HCT116 (cell line): Measurements from ENCODE around the gene DNAJB8.

ENCODE experiments used
- POLR2A ChIP-seq: IDR thresholded peaks from 2 replicates; pipeline ENCODE4 v1.7.0; 2011; ENCODE audit warnings: borderline replicate concordance; ENCODE audit not compliant: insufficient read depth, insufficient read length; ENCODE audit errors: extremely low read depth
- TF ChIP-seq, protein P1 (sequence below), 3 experiments: fragments of 200-600 bp in 1 of 3; sonication (generic) in 1 of 3; IDR thresholded peaks in 2 of 3; conservative IDR thresholded peaks in 1 of 3; 2 replicates each; pipeline ENCODE4 v1.5.1; 2012 to 2017; ENCODE audit warnings: low read depth in 2 of 3, low read length in 2 of 3, antibody characterized with exemption in 1 of 3, borderline replicate concordance in 1 of 3, control low read depth in 1 of 3, mild to moderate bottlenecking in 1 of 3, mixed read lengths in 1 of 3, mixed run types in 1 of 3, moderate library complexity in 1 of 3; ENCODE audit not compliant: insufficient read depth in 1 of 3

DNA sequence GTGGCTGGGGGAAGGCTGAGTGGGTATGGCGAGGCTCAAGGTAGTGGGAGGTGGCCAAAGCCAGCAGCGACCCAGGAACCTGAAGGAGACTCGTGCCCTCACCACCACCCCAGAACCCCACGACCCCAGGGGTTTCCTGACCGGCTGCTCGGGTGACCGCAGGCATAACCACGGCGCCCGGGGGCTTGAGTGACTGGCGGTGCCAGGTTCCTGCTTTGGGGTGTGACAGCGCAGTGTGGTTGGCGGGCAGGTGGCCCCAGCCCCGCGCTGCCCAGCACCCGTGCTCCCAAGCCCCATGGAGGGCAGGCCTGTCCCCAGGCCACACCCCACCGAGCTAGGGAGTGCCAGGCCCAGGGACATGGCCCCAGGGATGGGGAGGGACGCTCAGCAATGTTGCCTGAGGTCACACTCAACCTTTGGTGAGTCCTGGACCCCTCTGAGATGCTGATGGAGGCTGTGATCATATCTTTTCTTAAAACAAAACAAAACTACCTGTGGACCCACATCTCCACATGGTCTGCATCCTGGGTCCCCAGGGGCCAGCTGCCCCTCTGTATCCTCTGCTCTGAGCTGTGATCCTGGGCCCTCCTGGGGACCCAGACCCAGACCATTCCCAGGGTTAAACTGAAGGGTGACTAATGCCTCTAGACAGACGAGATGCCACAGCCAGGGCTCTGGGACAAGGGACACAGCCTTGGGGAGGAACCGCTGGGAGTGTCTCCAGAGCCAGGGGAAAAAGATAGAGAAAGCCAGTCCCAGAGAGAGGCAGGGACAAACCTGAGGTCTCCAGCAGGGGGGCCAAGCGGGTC, 13.0 kb downstream of the DNAJB8 start:
- no peak for TF ChIP-seq POLR2A
- TF ChIP-seq, protein P1, sequence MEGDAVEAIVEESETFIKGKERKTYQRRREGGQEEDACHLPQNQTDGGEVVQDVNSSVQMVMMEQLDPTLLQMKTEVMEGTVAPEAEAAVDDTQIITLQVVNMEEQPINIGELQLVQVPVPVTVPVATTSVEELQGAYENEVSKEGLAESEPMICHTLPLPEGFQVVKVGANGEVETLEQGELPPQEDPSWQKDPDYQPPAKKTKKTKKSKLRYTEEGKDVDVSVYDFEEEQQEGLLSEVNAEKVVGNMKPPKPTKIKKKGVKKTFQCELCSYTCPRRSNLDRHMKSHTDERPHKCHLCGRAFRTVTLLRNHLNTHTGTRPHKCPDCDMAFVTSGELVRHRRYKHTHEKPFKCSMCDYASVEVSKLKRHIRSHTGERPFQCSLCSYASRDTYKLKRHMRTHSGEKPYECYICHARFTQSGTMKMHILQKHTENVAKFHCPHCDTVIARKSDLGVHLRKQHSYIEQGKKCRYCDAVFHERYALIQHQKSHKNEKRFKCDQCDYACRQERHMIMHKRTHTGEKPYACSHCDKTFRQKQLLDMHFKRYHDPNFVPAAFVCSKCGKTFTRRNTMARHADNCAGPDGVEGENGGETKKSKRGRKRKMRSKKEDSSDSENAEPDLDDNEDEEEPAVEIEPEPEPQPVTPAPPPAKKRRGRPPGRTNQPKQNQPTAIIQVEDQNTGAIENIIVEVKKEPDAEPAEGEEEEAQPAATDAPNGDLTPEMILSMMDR (IDR thresholded peaks at IDR 0.05 in 2 of 3, conservative IDR thresholded peaks at IDR 0.05 in 1 of 3; ENCODE audit: borderline replicate concordance in 1 of 3, insufficient read depth in 1 of 3, low read depth in 2 of 3, low read length in 2 of 3) = no peak
